Measurements from ENCODE around the gene DYTN. TPM values are rescaled to one million over a fixed set of nuclear protein-coding genes. Genes with fewer than 3 reads are reported as not detected.
"Not testable (repeated sequence)": the region's sequence is repeated elsewhere in the genome, so short reads cannot be mapped to it uniquely, and the experiment has no call there.

Gene DYTN
- total RNA-seq, 1 experiment from 2014 or later = not detected

DNA sequence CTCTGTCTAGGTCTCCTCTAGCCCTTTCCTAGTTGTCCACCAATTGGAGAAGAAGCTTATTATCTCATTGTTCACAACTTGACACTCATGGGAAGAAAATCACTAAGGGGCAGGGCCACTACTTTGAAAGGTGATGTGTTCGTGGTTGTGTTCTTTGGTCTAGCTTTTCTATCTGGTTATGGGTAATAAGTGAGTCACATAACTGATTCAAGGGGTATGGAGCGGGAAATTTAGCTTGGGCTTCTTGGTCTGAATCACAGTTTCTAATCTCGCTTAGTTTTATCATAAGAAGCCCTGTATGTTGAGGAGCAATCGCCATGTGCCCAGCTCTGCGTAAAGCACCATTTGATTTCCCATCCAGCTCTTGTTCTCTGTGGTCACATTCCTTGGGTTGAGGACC, 18.7 kb upstream of the DYTN start:
- H3K4me1 ChIP-seq (ENCODE audit: low read length) = no peaks in the 10 kb centered on the region
- H2AFZ ChIP-seq (ENCODE audit: low read length) = no peak overlapping the region
- no peak overlapping the region for H3K27ac ChIP-seq (ENCODE audit: low read length)
- H3K9me3 ChIP-seq (ENCODE audit: low read length) = no peaks in the 10 kb centered on the region
- no peaks in the 10 kb centered on the region for H3K79me2 ChIP-seq (ENCODE audit: low read length)
- no peaks in the 10 kb centered on the region for H3K9me2 ChIP-seq (replicated peaks; ENCODE audit: insufficient read depth, low read length)
- H3K4me3 ChIP-seq (ENCODE audit: low read length) = no peak overlapping the region
- no peak overlapping the region for H3K4me2 ChIP-seq (ENCODE audit: low read depth, low read length, poor library complexity, severe bottlenecking)
- no peaks in the 10 kb centered on the region for H4K20me1 ChIP-seq (ENCODE audit: insufficient read depth, low read depth, low read length)
- no peaks in the 10 kb centered on the region for H3K36me3 ChIP-seq (ENCODE audit: insufficient read depth, low read length)
- H3K27me3 ChIP-seq (ENCODE audit: low read length) = no peaks in the 10 kb centered on the region
- H3K9ac ChIP-seq (ENCODE audit: low read length) = no peak overlapping the region
- no peak for DNase-seq

GRCh38 chr2:206733341-206733740, 15.1 kb upstream of the DYTN start:
- DNase-seq = no peak
- no peak overlapping the region for H2AFZ ChIP-seq (ENCODE audit: low read length)
- H3K4me1 ChIP-seq (ENCODE audit: low read length) = no peaks in the 10 kb centered on the region
- H3K9me2 ChIP-seq (replicated peaks; ENCODE audit: insufficient read depth, low read length) = no peaks in the 10 kb centered on the region
- H3K9ac ChIP-seq (ENCODE audit: low read length) = no peak overlapping the region
- no peaks in the 10 kb centered on the region for H3K36me3 ChIP-seq (ENCODE audit: insufficient read depth, low read length)
- H3K27me3 ChIP-seq (ENCODE audit: low read length) = no peaks in the 10 kb centered on the region
- no peak overlapping the region for H3K27ac ChIP-seq (ENCODE audit: low read length)
- H3K9me3 ChIP-seq (ENCODE audit: low read length) = no peaks in the 10 kb centered on the region
- no peak overlapping the region for H3K4me2 ChIP-seq (ENCODE audit: low read depth, low read length, poor library complexity, severe bottlenecking)
- no peaks in the 10 kb centered on the region for H4K20me1 ChIP-seq (ENCODE audit: insufficient read depth, low read depth, low read length)
- no peaks in the 10 kb centered on the region for H3K79me2 ChIP-seq (ENCODE audit: low read length)
- no peak overlapping the region for H3K4me3 ChIP-seq (ENCODE audit: low read length)

DNA sequence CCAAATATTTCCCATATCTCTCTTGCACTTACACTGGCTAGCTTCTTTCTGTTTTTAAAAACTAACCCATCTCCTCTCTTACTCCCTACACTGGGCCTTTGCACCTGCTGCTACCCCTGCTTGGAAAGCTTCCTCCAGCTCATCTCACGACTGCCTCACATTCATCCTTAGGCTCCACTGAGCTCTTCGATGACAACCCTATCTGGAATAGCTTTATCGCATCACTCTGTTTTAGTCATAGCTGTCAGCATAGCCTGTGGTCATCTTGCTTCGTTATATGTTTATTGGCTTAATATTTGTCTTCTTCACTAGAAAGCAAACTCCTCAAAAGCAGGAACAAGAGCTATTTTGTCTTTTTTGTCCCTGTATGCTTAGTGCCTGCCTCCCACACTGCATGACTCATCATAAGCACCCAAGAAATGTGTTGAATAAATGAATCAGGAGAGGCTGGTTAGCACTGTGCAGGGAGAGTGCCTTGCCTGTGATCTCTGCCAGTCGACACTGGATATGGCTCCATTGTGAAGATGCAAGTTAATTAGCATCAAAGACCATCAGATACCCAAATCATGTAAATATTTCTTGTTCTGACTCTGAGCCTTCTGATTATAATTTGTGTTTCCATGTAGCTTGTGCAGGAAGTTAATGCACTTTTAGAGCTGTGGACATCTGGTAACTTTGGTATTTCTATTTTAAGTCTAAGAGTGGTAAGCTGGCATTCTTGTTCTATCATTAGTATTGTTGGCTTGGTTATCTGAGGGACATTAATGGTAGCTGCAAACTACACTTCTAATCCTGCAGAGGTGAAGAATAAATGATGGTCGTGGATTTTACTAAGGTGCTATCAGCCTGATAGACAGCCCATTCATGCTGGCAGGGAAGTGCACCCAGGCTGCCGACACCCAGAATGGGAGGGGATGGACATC, 10.3 kb upstream of the DYTN start:
- H3K36me3 ChIP-seq (ENCODE audit: insufficient read depth, low read length) = no peaks in the 10 kb centered on the region
- H3K9me2 ChIP-seq (replicated peaks; ENCODE audit: insufficient read depth, low read length) = no peaks in the 10 kb centered on the region
- no peaks in the 10 kb centered on the region for H3K9me3 ChIP-seq (ENCODE audit: low read length)
- H3K9ac ChIP-seq (ENCODE audit: low read length) = no peak overlapping the region
- no peak overlapping the region for H3K4me2 ChIP-seq (ENCODE audit: low read depth, low read length, poor library complexity, severe bottlenecking)
- no peaks in the 10 kb centered on the region for H4K20me1 ChIP-seq (ENCODE audit: insufficient read depth, low read depth, low read length)
- H3K4me3 ChIP-seq (ENCODE audit: low read length) = no peak overlapping the region
- peaks cover 1% of the 10 kb centered on the region; the same call in 1 of the 2 replicates for H3K4me1 ChIP-seq (ENCODE audit: low read length)
- no peaks in the 10 kb centered on the region for H3K79me2 ChIP-seq (ENCODE audit: low read length)
- H3K27ac ChIP-seq (ENCODE audit: low read length) = no peak overlapping the region
- no peaks in the 10 kb centered on the region for H3K27me3 ChIP-seq (ENCODE audit: low read length)
- DNase-seq = no peak
- no peak overlapping the region for H2AFZ ChIP-seq (ENCODE audit: low read length)

DNA sequence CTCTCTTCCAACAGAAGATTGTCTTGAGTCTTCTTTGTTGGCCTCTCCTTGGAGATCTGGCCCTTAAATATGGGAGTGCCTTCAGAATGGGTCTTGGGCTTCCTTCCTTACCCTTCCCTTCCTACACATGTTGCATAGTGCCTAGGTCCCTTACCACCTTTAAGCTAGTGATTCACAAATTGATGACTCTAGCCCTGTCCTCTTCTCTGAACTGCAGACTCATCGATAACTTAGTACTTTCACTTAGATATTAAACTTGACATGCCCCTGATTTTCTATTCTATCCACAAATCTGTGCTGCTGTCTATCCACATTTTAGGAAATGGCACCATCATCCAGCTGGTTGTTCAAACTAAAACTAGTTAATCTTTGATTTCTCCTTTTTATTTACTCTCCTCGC, 9.1 kb upstream of the DYTN start:
- no peaks in the 10 kb centered on the region for H3K9me2 ChIP-seq (replicated peaks; ENCODE audit: insufficient read depth, low read length)
- no peaks in the 10 kb centered on the region for H3K36me3 ChIP-seq (ENCODE audit: insufficient read depth, low read length)
- H3K4me2 ChIP-seq (ENCODE audit: low read depth, low read length, poor library complexity, severe bottlenecking) = no peak overlapping the region
- H3K79me2 ChIP-seq (ENCODE audit: low read length) = no peaks in the 10 kb centered on the region
- no peaks in the 10 kb centered on the region for H4K20me1 ChIP-seq (ENCODE audit: insufficient read depth, low read depth, low read length)
- H3K9ac ChIP-seq (ENCODE audit: low read length) = no peak overlapping the region
- no peak overlapping the region for H3K27ac ChIP-seq (ENCODE audit: low read length)
- H3K4me1 ChIP-seq (ENCODE audit: low read length) = peaks cover 3% of the 10 kb centered on the region; the same call in 1 of the 2 replicates
- H3K9me3 ChIP-seq (ENCODE audit: low read length) = no peaks in the 10 kb centered on the region
- no peak overlapping the region for H2AFZ ChIP-seq (ENCODE audit: low read length)
- DNase-seq = no peak
- H3K27me3 ChIP-seq (ENCODE audit: low read length) = no peaks in the 10 kb centered on the region
- H3K4me3 ChIP-seq (ENCODE audit: low read length) = no peak overlapping the region

DNA sequence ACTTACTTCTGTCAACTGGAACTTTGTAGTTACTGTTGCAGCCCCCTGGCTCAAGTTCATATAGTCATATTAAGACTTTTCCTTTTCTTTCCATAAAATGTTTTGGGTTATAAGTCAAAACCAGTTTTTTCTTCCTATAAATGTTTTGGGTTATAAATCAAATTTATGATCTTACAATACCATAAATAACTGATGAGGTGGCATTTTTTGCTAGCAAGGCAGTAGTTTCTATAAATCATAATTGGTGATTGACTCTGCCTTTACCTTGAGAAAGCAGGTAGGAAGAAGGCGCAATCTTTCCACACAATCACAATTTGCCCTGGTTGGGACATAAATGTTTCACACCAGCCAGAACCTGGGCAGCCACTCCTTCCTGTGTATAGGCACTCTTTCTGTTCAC, 5.1 kb upstream of the DYTN start:
- Histone ChIP-seq H3K79me2 (ENCODE audit: low read length) (no peaks in the 10 kb centered on the region), H3K4me2 (ENCODE audit: low read depth, low read length, poor library complexity, severe bottlenecking) (no peak overlapping the region), H3K9me2 (replicated peaks; ENCODE audit: insufficient read depth, low read length) (no peaks in the 10 kb centered on the region), H2AFZ (ENCODE audit: low read length) (no peak overlapping the region), H3K4me3 (ENCODE audit: low read length) (no peak overlapping the region), H3K4me1 (ENCODE audit: low read length) (peaks cover 3% of the 10 kb centered on the region; the same call in 1 of the 2 replicates), H3K9me3 (ENCODE audit: low read length) (no peaks in the 10 kb centered on the region), H3K27ac (ENCODE audit: low read length) (no peak overlapping the region), H3K27me3 (ENCODE audit: low read length) (no peaks in the 10 kb centered on the region), H3K36me3 (ENCODE audit: insufficient read depth, low read length) (no peaks in the 10 kb centered on the region), H3K9ac (ENCODE audit: low read length) (no peak overlapping the region), H4K20me1 (ENCODE audit: insufficient read depth, low read depth, low read length) (no peaks in the 10 kb centered on the region)
- DNase-seq = no peak

- H3K9me3 ChIP-seq (ENCODE audit: low read length) = no peaks in the 10 kb centered on the region
- no peak overlapping the region for H3K4me2 ChIP-seq (ENCODE audit: low read depth, low read length, poor library complexity, severe bottlenecking)
- peaks cover 3% of the 10 kb centered on the region; the same call in 1 of the 2 replicates for H3K4me1 ChIP-seq (ENCODE audit: low read length)
- no peak overlapping the region for H3K4me3 ChIP-seq (ENCODE audit: low read length)
- no peaks in the 10 kb centered on the region for H3K9me2 ChIP-seq (replicated peaks; ENCODE audit: insufficient read depth, low read length)
- H3K79me2 ChIP-seq (ENCODE audit: low read length) = no peaks in the 10 kb centered on the region
- no peaks in the 10 kb centered on the region for H3K27me3 ChIP-seq (ENCODE audit: low read length)
- no peak overlapping the region for H3K9ac ChIP-seq (ENCODE audit: low read length)
- H3K27ac ChIP-seq (ENCODE audit: low read length) = no peak overlapping the region
- no peak for DNase-seq
- H3K36me3 ChIP-seq (ENCODE audit: insufficient read depth, low read length) = no peaks in the 10 kb centered on the region
- H4K20me1 ChIP-seq (ENCODE audit: insufficient read depth, low read depth, low read length) = no peaks in the 10 kb centered on the region
- H2AFZ ChIP-seq (ENCODE audit: low read length) = no peak overlapping the region
These were observed 3.2 kb upstream of the DYTN start for GRCh38 chr2:206721256-206721920.

DNA sequence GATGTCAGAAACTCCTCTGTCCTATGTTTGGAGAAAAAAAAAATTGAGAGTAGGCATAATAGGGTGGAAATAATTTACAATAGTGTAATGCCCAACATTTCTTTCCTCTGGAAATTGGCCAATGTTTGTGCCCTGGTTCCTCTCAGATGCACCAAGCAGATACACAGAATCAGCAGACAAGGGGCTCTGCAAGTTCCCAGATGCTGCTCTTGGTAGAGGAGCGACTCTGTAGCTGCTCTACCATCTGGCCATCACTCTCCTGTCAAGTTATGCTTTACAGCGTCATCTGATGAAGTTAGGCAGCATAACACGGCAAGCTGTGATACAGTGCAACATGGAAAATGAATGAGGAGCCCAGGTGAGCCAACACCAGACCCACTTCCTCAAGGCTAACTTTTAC, 1.6 kb downstream of the DYTN start:
- H3K9ac ChIP-seq (ENCODE audit: low read length) = no peak overlapping the region
- no peak overlapping the region for H3K4me3 ChIP-seq (ENCODE audit: low read length)
- H2AFZ ChIP-seq (ENCODE audit: low read length) = no peak overlapping the region
- no peaks in the 10 kb centered on the region for H3K36me3 ChIP-seq (ENCODE audit: insufficient read depth, low read length)
- no peaks in the 10 kb centered on the region for H3K79me2 ChIP-seq (ENCODE audit: low read length)
- H4K20me1 ChIP-seq (ENCODE audit: insufficient read depth, low read depth, low read length) = no peaks in the 10 kb centered on the region
- no peak for DNase-seq
- no peaks in the 10 kb centered on the region for H3K9me3 ChIP-seq (ENCODE audit: low read length)
- H3K27ac ChIP-seq (ENCODE audit: low read length) = no peak overlapping the region
- no peak overlapping the region for H3K4me2 ChIP-seq (ENCODE audit: low read depth, low read length, poor library complexity, severe bottlenecking)
- H3K4me1 ChIP-seq (ENCODE audit: low read length) = no peaks in the 10 kb centered on the region
- H3K9me2 ChIP-seq (replicated peaks; ENCODE audit: insufficient read depth, low read length) = no peaks in the 10 kb centered on the region
- no peaks in the 10 kb centered on the region for H3K27me3 ChIP-seq (ENCODE audit: low read length)

DNA sequence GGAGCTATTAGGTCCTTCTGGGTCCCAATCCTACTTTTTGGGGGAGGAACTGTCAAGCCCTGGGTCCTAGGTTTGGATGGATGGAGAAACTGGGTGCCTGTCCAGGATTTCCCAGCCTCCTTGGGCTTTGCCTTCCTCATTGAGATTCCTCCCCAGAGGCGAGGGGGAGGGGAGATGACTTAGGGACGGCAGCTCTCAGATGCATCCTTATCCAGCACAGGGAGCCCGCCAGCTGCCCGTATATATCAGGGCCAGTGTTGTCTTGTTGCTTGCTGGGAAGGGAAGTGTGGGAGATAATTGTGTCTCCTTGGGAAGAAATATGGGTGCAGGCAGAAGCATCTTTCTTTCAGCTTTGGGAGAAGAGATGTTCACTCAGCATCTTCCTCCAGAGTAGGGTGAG, 3.0 kb downstream of the DYTN start:
- H3K4me2 ChIP-seq (ENCODE audit: low read depth, low read length, poor library complexity, severe bottlenecking); H3K4me3 ChIP-seq (ENCODE audit: low read length); H3K79me2 ChIP-seq (ENCODE audit: low read length); DNase-seq; H3K4me1 ChIP-seq (ENCODE audit: low read length); H3K27ac ChIP-seq (ENCODE audit: low read length); H3K9me2 ChIP-seq (replicated peaks; ENCODE audit: insufficient read depth, low read length); H2AFZ ChIP-seq (ENCODE audit: low read length); H3K36me3 ChIP-seq (ENCODE audit: insufficient read depth, low read length); H3K27me3 ChIP-seq (ENCODE audit: low read length); H4K20me1 ChIP-seq (ENCODE audit: insufficient read depth, low read depth, low read length); H3K9me3 ChIP-seq (ENCODE audit: low read length); H3K9ac ChIP-seq (ENCODE audit: low read length): not testable (repeated sequence)
